ENCODE measurements around the gene CLDN24.

Gene CLDN24

GRCh38 chr4:183321079-183321478, 1.1 kb downstream of the CLDN24 start:
- peak; percentile 92 for DNase-seq (ENCODE audit: low spot score)

- DNase-seq (ENCODE audit: low spot score): no peak
Measured at GRCh38 chr4:183320211-183321059, 1.8 kb downstream of the CLDN24 start, which contains the start of gene CLDN22. CLDN22 (minus strand) TSS chr4:183320276; CDS start chr4:183320218, 58 bp downstream.

- DNase-seq (ENCODE audit: low spot score): no peak
Measured at GRCh38 chr4:183318656-183319055, 3.6 kb downstream of the CLDN24 start.

- no peak for DNase-seq (ENCODE audit: low spot score)
Measured at GRCh38 chr4:183314806-183315205, 7.4 kb downstream of the CLDN24 start.

GRCh38 chr4:183314336-183314735, 7.9 kb downstream of the CLDN24 start:
- no peak for DNase-seq (ENCODE audit: low spot score)

GRCh38 chr4:183312841-183313240, 9.4 kb downstream of the CLDN24 start:
- no peak for DNase-seq (ENCODE audit: low spot score)

- no peak for DNase-seq (ENCODE audit: low spot score)
Measured at GRCh38 chr4:183306811-183307210, 15.4 kb downstream of the CLDN24 start.

- DNase-seq (ENCODE audit: low spot score): no peak
Measured at GRCh38 chr4:183304538-183304937, 17.7 kb downstream of the CLDN24 start.

- DNase-seq (ENCODE audit: low spot score): no peak
Measured at GRCh38 chr4:183304067-183304466, 18.2 kb downstream of the CLDN24 start.

GRCh38 chr4:183303301-183303700, 18.9 kb downstream of the CLDN24 start:
- DNase-seq (ENCODE audit: low spot score): no peak

- DNase-seq (ENCODE audit: low spot score): no peak
Measured at GRCh38 chr4:183300655-183301054, 21.6 kb downstream of the CLDN24 start.

GRCh38 chr4:183300070-183300469, 22.2 kb downstream of the CLDN24 start:
- no peak for DNase-seq (ENCODE audit: low spot score)

GRCh38 chr4:183299464-183299863, 22.8 kb downstream of the CLDN24 start:
- DNase-seq (ENCODE audit: low spot score): no peak

- no peak for DNase-seq (ENCODE audit: low spot score)
Measured at GRCh38 chr4:183297675-183298074, 24.6 kb downstream of the CLDN24 start.

- DNase-seq (ENCODE audit: low spot score): no peak
Measured at GRCh38 chr4:183295711-183296110, 26.5 kb downstream of the CLDN24 start.

- no peak for DNase-seq (ENCODE audit: low spot score)
Measured at GRCh38 chr4:183291070-183291469, 31.2 kb downstream of the CLDN24 start.

- peak; percentile 52 for DNase-seq (ENCODE audit: low spot score)
Measured at GRCh38 chr4:183289688-183290087, 32.5 kb downstream of the CLDN24 start.

GRCh38 chr4:183288955-183289354, 33.3 kb downstream of the CLDN24 start:
- DNase-seq (ENCODE audit: low spot score): no peak

GRCh38 chr4:183287677-183288076, 34.5 kb downstream of the CLDN24 start:
- no peak for DNase-seq (ENCODE audit: low spot score)

- DNase-seq (ENCODE audit: low spot score): no peak
Measured at GRCh38 chr4:183287309-183287659, 34.9 kb downstream of the CLDN24 start.

- no peak for DNase-seq (ENCODE audit: low spot score)
Measured at GRCh38 chr4:183286590-183287308, 35.5 kb downstream of the CLDN24 start.

- no peak for DNase-seq (ENCODE audit: low spot score)
Measured at GRCh38 chr4:183285886-183286285, 36.3 kb downstream of the CLDN24 start.

- DNase-seq (ENCODE audit: low spot score): no peak
Measured at GRCh38 chr4:183284965-183285364, 37.3 kb downstream of the CLDN24 start.

Measured in COLO829 (cell line).